ELF-1 (cell line): ENCODE measurements around the gene ARHGAP28.
"Not testable (repeated sequence)": the region's sequence is repeated elsewhere in the genome, so short reads cannot be mapped to it uniquely, and the experiment has no call there.

Experiments
- DNase-seq: peaks from one replicate; pipeline ENCODE4 v3.0.0-alpha.2; 2016; ENCODE audit warnings: low read depth, low spot score

ARHGAP28 gene

GRCh38 chr18:6928359-6928758 is 198.8 kb downstream of the ARHGAP28 start:
- no peak for DNase-seq

GRCh38 chr18:6929370-6930102 is 200.0 kb downstream of the ARHGAP28 start:
- DNase-seq: peak; percentile 89

- DNase-seq: no peak
These were observed 205.3 kb downstream of the ARHGAP28 start for GRCh38 chr18:6934859-6935258.

GRCh38 chr18:6938003-6938402 is 208.5 kb downstream of the ARHGAP28 start:
- DNase-seq: no peak

GRCh38 chr18:6938403-6938802 is 208.9 kb downstream of the ARHGAP28 start:
- DNase-seq: not testable (repeated sequence)

- DNase-seq: no peak
These were observed 210.5 kb downstream of the ARHGAP28 start for GRCh38 chr18:6939972-6940371.

- no peak for DNase-seq
These were observed 210.9 kb downstream of the ARHGAP28 start for GRCh38 chr18:6940451-6940850.

GRCh38 chr18:6941996-6942395 is 212.5 kb downstream of the ARHGAP28 start:
- DNase-seq: no peak

- DNase-seq: no peak
These were observed 213.2 kb downstream of the ARHGAP28 start for GRCh38 chr18:6942742-6943141.

- no peak for DNase-seq
These were observed 213.6 kb downstream of the ARHGAP28 start for GRCh38 chr18:6943143-6943542.

GRCh38 chr18:6947338-6948030 is 218.0 kb downstream of the ARHGAP28 start:
- no peak for DNase-seq

GRCh38 chr18:6948281-6949055 is 219.0 kb downstream of the ARHGAP28 start:
- DNase-seq: no peak

- no peak for DNase-seq
These were observed 220.5 kb downstream of the ARHGAP28 start for GRCh38 chr18:6949800-6950586.

- DNase-seq: no peak
These were observed 221.1 kb downstream of the ARHGAP28 start for GRCh38 chr18:6950641-6951040.

- DNase-seq: peak; percentile 32
These were observed 222.0 kb downstream of the ARHGAP28 start for GRCh38 chr18:6951336-6952090.

GRCh38 chr18:6954501-6954900 is 225.0 kb downstream of the ARHGAP28 start:
- no peak for DNase-seq

- DNase-seq: no peak
These were observed 225.8 kb downstream of the ARHGAP28 start for GRCh38 chr18:6955304-6955703.

GRCh38 chr18:6956495-6956894 is 227.0 kb downstream of the ARHGAP28 start:
- DNase-seq: no peak

GRCh38 chr18:6956999-6957398 is 227.5 kb downstream of the ARHGAP28 start:
- no peak for DNase-seq

GRCh38 chr18:6959110-6959509 is 229.6 kb downstream of the ARHGAP28 start:
- peak; percentile 18 for DNase-seq

- DNase-seq: no peak
These were observed 230.6 kb downstream of the ARHGAP28 start for GRCh38 chr18:6960124-6960523.
